Karpas-422 (cell line): ENCODE results near the gene RAB4A. TPM values are rescaled to one million over a fixed set of nuclear protein-coding genes. Genes with fewer than 3 reads are reported as not detected.

ENCODE experiments used
- DNase-seq: peaks from one replicate; pipeline ENCODE4 v3.0.0-alpha.2; 2015
- H2AFZ ChIP-seq: fragments of 200-600 bp; sonication (generic); 2 replicates; pipeline ENCODE4 v1.6.1; 2014; ENCODE audit warnings: antibody characterized with exemption, low read length, mixed read lengths
- H3K27ac ChIP-seq: fragments of 200-600 bp; sonication (generic); 2 replicates; pipeline ENCODE4 v1.5.1; 2014; ENCODE audit warnings: mild to moderate bottlenecking, low read length, moderate library complexity
- H3K27me3 ChIP-seq: fragments of 200-600 bp; sonication (generic); 2 replicates; pipeline ENCODE4 v1.6.1; 2014; ENCODE audit warnings: low read length, mixed read lengths
- H3K36me3 ChIP-seq: fragments of 200-600 bp; sonication (generic); 2 replicates; pipeline ENCODE4 v1.6.1; 2014; ENCODE audit warnings: low read length, mixed read lengths; ENCODE audit not compliant: insufficient read depth
- H3K4me1 ChIP-seq: fragments of 200-600 bp; sonication (generic); 2 replicates; pipeline ENCODE4 v1.6.1; 2014; ENCODE audit warnings: mild to moderate bottlenecking, low read length, mixed read lengths
- H3K4me2 ChIP-seq: fragments of 200-600 bp; sonication (generic); 2 replicates; pipeline ENCODE4 v1.6.1; 2014; ENCODE audit warnings: low read length, low read depth, mild to moderate bottlenecking; ENCODE audit not compliant: poor library complexity, severe bottlenecking
- H3K4me3 ChIP-seq: fragments of 200-600 bp; sonication (generic); 2 replicates; pipeline ENCODE4 v1.5.1; 2014; ENCODE audit warnings: mild to moderate bottlenecking, antibody characterized with exemption, low read length, mixed read lengths
- H3K79me2 ChIP-seq: fragments of 200-600 bp; sonication (generic); 2 replicates; pipeline ENCODE4 v1.6.1; 2014; ENCODE audit warnings: mild to moderate bottlenecking, low read length, mixed read lengths
- H3K9ac ChIP-seq: fragments of 200-600 bp; sonication (generic); 2 replicates; pipeline ENCODE4 v1.6.0; 2014; ENCODE audit warnings: low read length
- H3K9me2 ChIP-seq: fragments of 200-600 bp; sonication (generic), shearing (Covaris generic); replicated peaks from 2 replicates; pipeline ENCODE4 v1.6.0; 2014; ENCODE audit warnings: mild to moderate bottlenecking, low read length, moderate library complexity; ENCODE audit not compliant: insufficient read depth
- H3K9me3 ChIP-seq: fragments of 300-700, 200-600 bp; sonication (generic); 2 replicates; pipeline ENCODE4 v1.6.1; 2014; ENCODE audit warnings: low read length, mixed read lengths
- H4K20me1 ChIP-seq: fragments of 200-600 bp; sonication (generic); 2 replicates; pipeline ENCODE4 v1.6.1; 2014; ENCODE audit warnings: mild to moderate bottlenecking, antibody characterized with exemption, low read length, low read depth; ENCODE audit not compliant: insufficient read depth
- total RNA-seq: library from RNA; depleted of rRNA; stranded (reverse); fragments of >200 nt; shearing (Covaris generic); gene quantifications from 2 replicates; pipeline ENCODE4 v1.2.3, GENCODE V29; 2014; ENCODE audit warnings: low replicate concordance

The RAB4A gene
- total RNA-seq, 1 experiment from 2014 or later = not detected

- DNase-seq = no peak
- H2AFZ ChIP-seq = no peak overlapping the region
Observed at GRCh38 chr1:229281339-229281926, 10.5 kb downstream of the RAB4A start.

DNA sequence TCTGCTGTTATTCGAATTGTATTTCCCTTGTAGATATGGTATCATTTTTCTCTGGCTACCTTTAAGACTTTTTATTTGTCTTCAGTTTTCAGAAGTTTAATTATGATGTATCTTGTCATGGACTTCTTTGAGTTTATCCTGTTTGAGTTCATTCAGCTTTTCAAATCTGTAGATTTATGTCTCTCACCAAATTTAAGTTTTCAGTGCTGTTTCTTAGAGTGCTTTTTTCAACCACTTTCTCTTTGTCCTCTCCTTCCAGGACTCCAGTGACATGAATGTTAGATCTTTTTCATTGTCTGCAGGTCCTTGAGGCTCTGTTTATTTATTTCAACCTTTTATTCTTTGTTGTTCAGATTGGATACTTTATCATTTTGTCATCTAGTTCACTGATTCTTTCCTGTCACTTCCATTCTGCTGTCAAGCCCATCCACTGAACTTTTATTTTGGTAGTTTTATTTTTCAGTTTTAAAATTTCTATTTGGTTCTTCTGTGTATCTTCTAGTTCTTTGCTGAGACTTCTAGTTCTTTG lies 11.4 kb downstream of the RAB4A start:
- Histone ChIP-seq H2AFZ (no peak overlapping the region), H3K4me2 (no peak overlapping the region), H3K36me3 (no peaks in the 10 kb centered on the region), H3K27me3 (0 out of 2 replicates have a peak, but pooled peaks cover 3% of the 10 kb centered on the region), H4K20me1 (no peaks in the 10 kb centered on the region), H3K4me1 (no peaks in the 10 kb centered on the region), H3K9me2 (no peaks in the 10 kb centered on the region), H3K9me3 (no peaks in the 10 kb centered on the region), H3K4me3 (no peak overlapping the region), H3K9ac (no peak overlapping the region), H3K79me2 (no peaks in the 10 kb centered on the region), H3K27ac (no peak overlapping the region)
- DNase-seq = no peak

More at GRCh38 chr1:229281339-229281926, 10.5 kb downstream of the RAB4A start:
- Histone ChIP-seq H3K9ac (no peak overlapping the region), H3K36me3 (no peaks in the 10 kb centered on the region), H4K20me1 (no peaks in the 10 kb centered on the region), H3K4me3 (no peak overlapping the region), H3K9me2 (no peaks in the 10 kb centered on the region), H3K79me2 (no peaks in the 10 kb centered on the region), H3K27ac (no peak overlapping the region), H3K27me3 (0 out of 2 replicates have a peak, but pooled peaks cover 3% of the 10 kb centered on the region), H3K4me2 (no peak overlapping the region), H3K9me3 (no peaks in the 10 kb centered on the region), H3K4me1 (no peaks in the 10 kb centered on the region)

DNA sequence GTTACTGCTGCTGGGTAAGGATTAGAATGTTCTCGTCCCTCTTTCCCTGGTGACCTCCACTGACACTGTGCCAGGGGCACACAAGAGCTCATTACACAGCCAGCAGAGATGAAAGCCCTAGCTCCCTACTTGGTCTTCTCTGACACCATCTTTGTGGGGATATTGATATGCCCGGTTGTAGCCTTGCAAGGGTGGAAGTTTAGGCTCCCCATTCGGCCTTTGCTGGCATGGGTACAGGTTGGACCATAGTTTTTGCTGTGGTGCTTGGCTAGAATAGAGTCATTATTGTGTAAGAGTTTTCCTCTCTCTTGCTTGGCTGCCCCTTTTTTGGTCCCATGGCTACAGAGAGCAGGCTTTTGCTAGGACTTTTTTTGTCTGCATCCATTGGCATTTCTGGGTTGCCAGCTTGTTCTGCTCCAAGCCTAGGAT lies 12.3 kb downstream of the RAB4A start:
- no peak overlapping the region for H3K4me2 ChIP-seq
- no peaks in the 10 kb centered on the region for H4K20me1 ChIP-seq
- no peaks in the 10 kb centered on the region for H3K9me2 ChIP-seq
- no peaks in the 10 kb centered on the region for H3K79me2 ChIP-seq
- no peak overlapping the region for H3K27ac ChIP-seq
- no peak overlapping the region for H2AFZ ChIP-seq
- no peak for DNase-seq
- no peaks in the 10 kb centered on the region for H3K36me3 ChIP-seq
- no peaks in the 10 kb centered on the region for H3K4me1 ChIP-seq
- H3K9me3 ChIP-seq = no peaks in the 10 kb centered on the region
- H3K9ac ChIP-seq = no peak overlapping the region
- H3K4me3 ChIP-seq = no peak overlapping the region
- 0 out of 2 replicates have a peak, but pooled peaks cover 3% of the 10 kb centered on the region for H3K27me3 ChIP-seq

DNA sequence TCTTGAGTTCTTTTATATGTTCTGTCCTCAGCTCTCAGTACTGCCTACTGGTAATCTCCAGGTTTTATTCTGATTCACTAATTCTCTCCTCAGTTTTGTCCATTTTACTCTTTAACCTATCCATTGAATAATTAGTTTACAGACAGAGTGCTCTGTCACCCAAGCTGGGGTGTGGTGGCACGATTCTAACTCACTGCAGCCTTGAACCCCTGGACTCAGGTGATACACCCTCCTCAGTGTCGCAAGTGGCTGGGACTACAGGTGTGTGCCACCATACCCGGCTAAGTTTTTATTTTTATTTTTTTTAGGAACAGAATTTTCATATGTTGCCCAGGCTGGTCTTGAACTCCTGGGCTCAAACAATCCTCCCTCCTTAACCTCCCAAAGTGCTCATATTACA lies 14.0 kb downstream of the RAB4A start:
- DNase-seq = no peak
- no peaks in the 10 kb centered on the region for H3K9me2 ChIP-seq
- H3K4me3 ChIP-seq = no peak overlapping the region
- no peak overlapping the region for H3K27ac ChIP-seq
- H3K4me1 ChIP-seq = no peaks in the 10 kb centered on the region
- H3K9me3 ChIP-seq = no peaks in the 10 kb centered on the region
- H4K20me1 ChIP-seq = no peaks in the 10 kb centered on the region
- H3K27me3 ChIP-seq = 0 out of 2 replicates have a peak, but pooled peaks cover 3% of the 10 kb centered on the region
- H2AFZ ChIP-seq = no peak overlapping the region
- H3K9ac ChIP-seq = no peak overlapping the region
- no peaks in the 10 kb centered on the region for H3K79me2 ChIP-seq
- no peak overlapping the region for H3K4me2 ChIP-seq
- no peaks in the 10 kb centered on the region for H3K36me3 ChIP-seq

- Histone ChIP-seq H2AFZ (no peak overlapping the region), H3K36me3 (no peaks in the 10 kb centered on the region), H3K9ac (no peak overlapping the region), H3K9me2 (no peaks in the 10 kb centered on the region), H3K27me3 (0 out of 2 replicates have a peak, but pooled peaks cover 3% of the 10 kb centered on the region), H3K4me1 (no peaks in the 10 kb centered on the region), H3K27ac (no peak overlapping the region), H4K20me1 (no peaks in the 10 kb centered on the region), H3K79me2 (no peaks in the 10 kb centered on the region), H3K4me3 (no peak overlapping the region), H3K9me3 (no peaks in the 10 kb centered on the region), H3K4me2 (no peak overlapping the region)
- no peak for DNase-seq
Observed at GRCh38 chr1:229285440-229285839, 14.5 kb downstream of the RAB4A start.

DNA sequence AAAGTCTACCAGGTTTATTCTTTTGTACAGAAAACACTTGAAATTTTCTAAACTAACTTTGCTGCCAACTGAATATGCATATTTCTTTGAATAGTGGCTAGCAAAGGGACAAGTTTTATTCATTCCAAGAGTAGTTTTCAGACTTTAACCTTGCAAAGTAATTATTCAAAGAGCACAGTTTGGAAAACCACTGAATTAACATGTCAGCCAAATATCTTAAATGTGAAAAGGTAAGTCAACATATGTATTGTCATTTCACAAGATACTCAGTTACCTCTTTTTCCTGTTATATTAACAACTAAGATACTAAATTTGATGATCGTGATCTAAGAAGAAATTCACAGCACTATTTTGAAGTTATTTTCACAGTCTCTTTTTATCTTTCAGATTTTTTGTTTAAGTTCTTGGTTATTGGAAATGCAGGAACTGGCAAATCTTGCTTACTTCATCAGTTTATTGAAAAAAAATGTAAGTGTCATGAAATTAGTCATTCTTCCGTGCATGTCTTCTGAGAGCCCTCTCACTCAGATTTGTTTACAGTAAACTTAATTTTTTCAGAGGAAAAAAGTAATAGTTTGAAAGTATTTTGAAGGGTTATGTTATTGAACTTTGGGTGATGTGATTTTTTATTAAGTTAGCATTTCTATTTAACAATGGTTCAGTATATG lies 15.3 kb downstream of the RAB4A start:
- Histone ChIP-seq H3K79me2 (no peaks in the 10 kb centered on the region), H3K36me3 (no peaks in the 10 kb centered on the region), H3K9me2 (no peaks in the 10 kb centered on the region)

GRCh38 chr1:229287267-229287666 lies 16.4 kb downstream of the RAB4A start:
- no peak overlapping the region for H3K27ac ChIP-seq
- no peak overlapping the region for H3K9ac ChIP-seq
- no peaks in the 10 kb centered on the region for H3K36me3 ChIP-seq
- H3K4me1 ChIP-seq = no peaks in the 10 kb centered on the region
- no peaks in the 10 kb centered on the region for H3K9me3 ChIP-seq
- H3K9me2 ChIP-seq = no peaks in the 10 kb centered on the region
- H4K20me1 ChIP-seq = no peaks in the 10 kb centered on the region
- H3K27me3 ChIP-seq = 0 out of 2 replicates have a peak, but pooled peaks cover 3% of the 10 kb centered on the region
- H3K4me3 ChIP-seq = no peak overlapping the region
- no peak for DNase-seq
- no peak overlapping the region for H3K4me2 ChIP-seq
- no peak overlapping the region for H2AFZ ChIP-seq
- H3K79me2 ChIP-seq = no peaks in the 10 kb centered on the region

More for the DNA sequence above, 15.3 kb downstream of the RAB4A start:
- no peak for DNase-seq
- no peak overlapping the region for H3K4me3 ChIP-seq
- H2AFZ ChIP-seq = no peak overlapping the region
- H3K27me3 ChIP-seq = 0 out of 2 replicates have a peak, but pooled peaks cover 3% of the 10 kb centered on the region
- no peaks in the 10 kb centered on the region for H4K20me1 ChIP-seq
- H3K9ac ChIP-seq = no peak overlapping the region
- no peak overlapping the region for H3K27ac ChIP-seq
- no peaks in the 10 kb centered on the region for H3K9me3 ChIP-seq
- no peak overlapping the region for H3K4me2 ChIP-seq
- no peaks in the 10 kb centered on the region for H3K4me1 ChIP-seq

DNA sequence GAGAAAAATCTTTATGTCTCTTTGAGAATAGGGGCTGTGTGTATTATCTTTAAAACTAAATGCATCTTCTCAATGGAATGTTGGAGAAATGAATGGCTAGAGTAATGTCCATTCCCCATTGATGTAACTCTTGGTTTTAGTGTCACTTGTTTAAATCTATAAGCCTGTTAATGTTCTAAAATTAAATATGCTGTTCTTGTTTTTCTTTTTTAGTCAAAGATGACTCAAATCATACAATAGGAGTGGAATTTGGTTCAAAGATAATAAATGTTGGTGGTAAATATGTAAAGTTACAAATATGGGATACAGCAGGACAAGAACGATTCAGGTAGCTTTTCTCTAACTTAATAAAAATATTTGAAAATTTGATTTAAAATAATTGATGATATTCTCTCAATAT lies 17.6 kb downstream of the RAB4A start:
- H3K36me3 ChIP-seq = no peaks in the 10 kb centered on the region
- no peak overlapping the region for H3K27ac ChIP-seq
- H2AFZ ChIP-seq = no peak overlapping the region
- no peaks in the 10 kb centered on the region for H3K9me2 ChIP-seq
- H3K9me3 ChIP-seq = no peaks in the 10 kb centered on the region
- H3K4me2 ChIP-seq = no peak overlapping the region
- no peaks in the 10 kb centered on the region for H3K27me3 ChIP-seq
- no peaks in the 10 kb centered on the region for H3K4me1 ChIP-seq
- no peaks in the 10 kb centered on the region for H4K20me1 ChIP-seq
- DNase-seq = no peak
- no peak overlapping the region for H3K4me3 ChIP-seq
- H3K79me2 ChIP-seq = no peaks in the 10 kb centered on the region
- no peak overlapping the region for H3K9ac ChIP-seq
